Calu3 (cell line): ENCODE results near the gene SEC24C. TPM values are rescaled to one million over a fixed set of nuclear protein-coding genes. Genes with fewer than 3 reads are reported as not detected.
A peak's percentile ranks its signal among the peaks of the same experiment; 100 is the strongest.

Experiments
- BruUV-seq: library from RNA; stranded (reverse); fragments of 400-500 nt; replicated peaks from 2 replicates; lab custom pipeline; 2021; lab: Mats Ljungman, UMichigan
- CTCF ChIA-PET: fragments of 300-600 bp; sonication (Branson Sonifier 250); formaldehyde crosslinking; loops from one replicate; lab custom pipeline; 2022; ENCODE audit warnings: antibody characterized with exemption; lab: Charles Lee
- DNase-seq: peaks from one replicate; pipeline ENCODE4 v3.0.0; 2022
- H3K27ac Mint-ChIP-seq: one replicate; pipeline ENCODE4 v1.8.0; 2022; ENCODE audit warnings: mixed read lengths; ENCODE audit not compliant: unreplicated experiment
- H3K27me3 Mint-ChIP-seq: one replicate; pipeline ENCODE4 v1.8.0; 2022; ENCODE audit warnings: mixed read lengths; ENCODE audit not compliant: unreplicated experiment
- H3K36me3 Mint-ChIP-seq: one replicate; pipeline ENCODE4 v1.8.0; 2022; ENCODE audit warnings: mild to moderate bottlenecking, moderate library complexity, mixed read lengths; ENCODE audit not compliant: insufficient read depth, unreplicated experiment
- H3K4me1 Mint-ChIP-seq: one replicate; pipeline ENCODE4 v1.8.0; 2022; ENCODE audit warnings: mild to moderate bottlenecking, low read depth, mixed read lengths; ENCODE audit not compliant: unreplicated experiment
- H3K4me3 Mint-ChIP-seq: one replicate; pipeline ENCODE4 v1.8.0; 2022; ENCODE audit warnings: mild to moderate bottlenecking, low read depth, moderate library complexity, mixed read lengths; ENCODE audit not compliant: unreplicated experiment
- H3K9me3 Mint-ChIP-seq: one replicate; pipeline ENCODE4 v1.8.0; 2022; ENCODE audit warnings: low read depth, mixed read lengths; ENCODE audit not compliant: unreplicated experiment
- intact Hi-C: fragments of 100-400 bp; cut with micrococcal nuclease; formaldehyde crosslinking; loops from one replicate; pipeline ENCODE4 v1.10.0; 2022; ENCODE audit not compliant: unreplicated experiment
- total RNA-seq: library from RNA; stranded (reverse); gene quantifications from 2 replicates; pipeline ENCODE4 v1.2.3, GENCODE V29; 2022
- TF ChIP-seq, protein P1 (sequence below): fragments of 200-600 bp; IDR thresholded peaks from one replicate; pipeline ENCODE4 v1.8.0; 2022; ENCODE audit warnings: antibody characterized with exemption; ENCODE audit not compliant: unreplicated experiment

Gene SEC24C
- total RNA-seq, 1 experiment from 2014 or later = 91.7 TPM

DNA sequence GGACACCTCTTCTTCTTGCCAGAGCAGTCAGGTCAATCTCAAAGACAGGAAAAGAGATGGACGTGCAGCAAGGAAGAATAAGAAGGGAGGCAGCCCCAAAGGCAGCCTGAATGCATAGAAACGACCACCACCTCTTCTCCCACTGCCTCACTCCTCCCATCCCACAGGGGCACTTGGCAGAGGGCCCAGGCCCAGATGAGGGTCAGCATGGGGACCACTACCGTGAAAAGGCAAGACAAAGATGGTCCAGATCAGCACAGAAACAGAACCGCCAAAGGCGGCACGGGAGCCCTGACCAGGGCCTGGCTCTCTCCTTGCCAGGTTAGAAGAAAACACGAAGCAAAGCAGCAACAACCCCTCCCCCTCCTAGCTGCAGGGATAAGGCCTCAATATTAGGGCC, 69.2 kb downstream of the SEC24C start:
- Mint-ChIP-seq H3K36me3 (peaks cover 56% of the 10 kb centered on the region), H3K4me1 (peaks cover 10% of the 10 kb centered on the region), H3K9me3 (no peaks in the 10 kb centered on the region), H3K27me3 (no peaks in the 10 kb centered on the region), H3K27ac (no peak overlapping the region), H3K4me3 (no peak overlapping the region)
- intact Hi-C loops = no loop called here
- no TSS peak for BruUV-seq
- CTCF ChIA-PET = no interaction called here
- no peak for DNase-seq
- TF ChIP-seq, protein P1, sequence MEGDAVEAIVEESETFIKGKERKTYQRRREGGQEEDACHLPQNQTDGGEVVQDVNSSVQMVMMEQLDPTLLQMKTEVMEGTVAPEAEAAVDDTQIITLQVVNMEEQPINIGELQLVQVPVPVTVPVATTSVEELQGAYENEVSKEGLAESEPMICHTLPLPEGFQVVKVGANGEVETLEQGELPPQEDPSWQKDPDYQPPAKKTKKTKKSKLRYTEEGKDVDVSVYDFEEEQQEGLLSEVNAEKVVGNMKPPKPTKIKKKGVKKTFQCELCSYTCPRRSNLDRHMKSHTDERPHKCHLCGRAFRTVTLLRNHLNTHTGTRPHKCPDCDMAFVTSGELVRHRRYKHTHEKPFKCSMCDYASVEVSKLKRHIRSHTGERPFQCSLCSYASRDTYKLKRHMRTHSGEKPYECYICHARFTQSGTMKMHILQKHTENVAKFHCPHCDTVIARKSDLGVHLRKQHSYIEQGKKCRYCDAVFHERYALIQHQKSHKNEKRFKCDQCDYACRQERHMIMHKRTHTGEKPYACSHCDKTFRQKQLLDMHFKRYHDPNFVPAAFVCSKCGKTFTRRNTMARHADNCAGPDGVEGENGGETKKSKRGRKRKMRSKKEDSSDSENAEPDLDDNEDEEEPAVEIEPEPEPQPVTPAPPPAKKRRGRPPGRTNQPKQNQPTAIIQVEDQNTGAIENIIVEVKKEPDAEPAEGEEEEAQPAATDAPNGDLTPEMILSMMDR = no peak

DNA sequence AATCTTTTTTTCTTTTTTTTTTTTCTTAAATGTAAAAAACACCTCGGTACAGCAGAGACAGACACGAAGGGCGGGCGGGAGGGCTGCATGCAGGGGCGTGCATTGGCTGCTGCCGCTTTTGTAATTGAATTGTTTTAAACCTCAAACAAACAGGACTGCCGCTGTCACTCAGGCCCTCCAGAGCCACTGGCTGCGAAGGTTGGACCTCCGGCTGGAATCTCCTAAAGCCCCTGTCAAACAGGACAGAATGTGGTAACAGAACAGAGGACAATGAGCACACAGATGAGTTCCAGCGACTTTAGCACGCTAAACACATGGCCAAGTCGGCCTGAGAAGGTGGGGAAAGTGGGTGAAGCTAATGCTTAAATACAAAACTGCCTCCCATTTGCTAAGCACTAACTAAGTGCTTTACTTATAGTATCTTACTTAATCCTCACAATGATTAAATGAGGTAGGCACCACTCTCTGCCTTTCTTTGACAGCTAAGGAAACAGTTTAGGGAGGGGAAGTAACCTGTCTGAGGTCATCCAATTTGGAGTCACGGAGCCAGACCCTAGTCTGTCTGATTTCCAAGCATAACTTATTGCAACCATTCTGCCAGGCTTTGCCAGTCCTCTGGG, 70.2 kb downstream of the SEC24C start:
- Mint-ChIP-seq H3K27me3 (no peaks in the 10 kb centered on the region), H3K4me1 (peaks cover 1% of the 10 kb centered on the region), H3K4me3 (no peak overlapping the region), H3K9me3 (no peaks in the 10 kb centered on the region), H3K27ac (no peak overlapping the region), H3K36me3 (peaks cover 50% of the 10 kb centered on the region)
- intact Hi-C loops = no loop called here
- CTCF ChIA-PET = no interaction called here
- BruUV-seq = no TSS peak
- TF ChIP-seq, protein P1 = no peak
- DNase-seq = no peak

DNA sequence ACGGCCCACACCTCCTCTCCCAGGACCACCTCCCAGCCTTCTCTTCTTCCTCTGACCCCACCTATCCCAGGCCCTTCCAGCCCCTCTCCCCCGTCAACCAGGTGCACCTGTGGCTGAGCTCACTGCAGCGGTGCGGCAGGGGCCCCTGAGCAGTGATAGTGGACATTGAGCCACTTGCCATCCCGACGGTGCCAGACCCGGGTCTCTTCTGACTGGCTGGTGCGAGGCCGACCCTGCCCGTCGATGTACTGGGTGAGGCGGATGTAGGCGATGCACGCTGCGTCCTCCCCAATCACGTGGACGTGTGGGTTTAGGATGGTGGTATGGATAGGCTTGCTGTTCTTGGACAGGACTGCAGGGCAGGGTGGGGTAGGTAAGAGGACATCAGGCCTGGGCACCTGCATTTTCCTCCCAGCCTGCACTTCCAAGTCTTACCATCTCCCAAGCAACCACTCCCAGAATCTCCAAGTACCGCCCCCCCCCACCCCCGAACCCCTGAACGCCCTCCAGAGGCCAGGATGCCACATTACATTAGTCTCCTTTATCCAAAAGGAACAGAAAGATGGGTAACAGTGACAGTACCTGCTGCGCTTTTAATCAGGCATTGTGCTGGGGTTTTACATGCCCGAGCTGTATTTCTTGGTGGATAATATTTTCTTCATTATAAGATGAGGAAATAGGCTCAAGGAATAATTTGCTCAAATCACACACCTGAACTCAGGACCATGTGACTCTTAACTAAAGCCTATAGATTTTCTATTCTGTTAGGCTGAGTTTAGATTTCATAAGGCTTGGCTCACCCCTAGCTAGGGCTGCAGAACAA, 70.9 kb downstream of the SEC24C start:
- peaks cover 43% of the 10 kb centered on the region for H3K36me3 Mint-ChIP-seq
- CTCF ChIA-PET = no interaction called here
- no TSS peak for BruUV-seq
- no peaks in the 10 kb centered on the region for H3K9me3 Mint-ChIP-seq
- H3K27ac Mint-ChIP-seq = no peak overlapping the region
- H3K4me3 Mint-ChIP-seq = no peak overlapping the region
- DNase-seq = peak; percentile 21
- H3K27me3 Mint-ChIP-seq = no peaks in the 10 kb centered on the region
- TF ChIP-seq, protein P1 = peak; percentile 25
- H3K4me1 Mint-ChIP-seq = no peaks in the 10 kb centered on the region
- intact Hi-C loops = no loop called here

DNA sequence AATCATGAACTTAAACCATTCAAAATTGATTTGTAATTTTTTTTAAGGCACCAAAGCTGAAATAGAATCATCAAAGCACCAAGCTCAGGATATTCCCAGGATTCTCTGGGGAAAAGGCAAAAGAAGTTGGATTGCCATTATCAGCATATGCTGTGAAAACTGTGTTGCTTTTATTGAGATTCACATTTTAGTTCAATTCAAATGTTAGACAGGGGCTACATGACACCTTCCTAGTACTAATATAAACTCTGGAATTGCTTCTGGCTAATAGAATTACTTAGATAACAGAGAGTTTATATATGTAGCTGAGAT, 71.5 kb downstream of the SEC24C start:
- CTCF ChIA-PET = no interaction called here
- Mint-ChIP-seq H3K27ac (no peak overlapping the region), H3K36me3 (peaks cover 42% of the 10 kb centered on the region), H3K4me1 (no peaks in the 10 kb centered on the region), H3K9me3 (no peaks in the 10 kb centered on the region), H3K4me3 (no peak overlapping the region), H3K27me3 (no peaks in the 10 kb centered on the region)
- TF ChIP-seq, protein P1 = no peak
- DNase-seq = no peak
- no TSS peak for BruUV-seq
- intact Hi-C loops = no loop called here
